ENCODE data around the gene PBX4.

- TF ChIP-seq CTCF (IDR thresholded peaks at IDR 0.05) (no peak), POLR2A (IDR thresholded peaks at IDR 0.05) (no peak), POLR2AphosphoS5 (IDR thresholded peaks at IDR 0.05) (no peak), EP300 (IDR thresholded peaks at IDR 0.05) (no peak)
Observed at GRCh38 chr19:19650331-19650730, 31.8 kb upstream of the PBX4 start.

All from stomach (tissue), 4 donors.